GM20431 (cell line): ENCODE measurements around the gene DCST2.

Experiments used
- in situ Hi-C: fragments of 300-500 bp; cut with MseI, MboI; formaldehyde crosslinking; loops from one replicate; pipeline ENCODE4 v1.15.0; 2020; ENCODE audit warnings: low sequenced_read_pairs; ENCODE audit not compliant: unreplicated experiment

The DCST2 gene

GRCh38 chr1:155051342-155051776 lies 17.8 kb upstream of the DCST2 start:
- in situ Hi-C loops = no loop called here

GRCh38 chr1:155050560-155051341 lies 17.2 kb upstream of the DCST2 start, which contains the start of gene ADAM15:
Gene ADAM15 (plus strand): TSS chr1:155051316. CDS start chr1:155051387, 71 bp downstream.
- in situ Hi-C loops = no loop called here

- in situ Hi-C loops = no loop called here
Measured at GRCh38 chr1:155049651-155050559, 16.3 kb upstream of the DCST2 start.

GRCh38 chr1:155048449-155049334 lies 15.1 kb upstream of the DCST2 start:
- in situ Hi-C loops = no loop called here

GRCh38 chr1:155044812-155045657 lies 11.5 kb upstream of the DCST2 start:
- in situ Hi-C loops = no loop called here

- in situ Hi-C loops = no loop called here
Measured at GRCh38 chr1:155044365-155044764, 10.8 kb upstream of the DCST2 start.

GRCh38 chr1:155043793-155044192 lies 10.2 kb upstream of the DCST2 start:
- in situ Hi-C loops = no loop called here

- in situ Hi-C loops = no loop called here
Measured at GRCh38 chr1:155043301-155043702, 9.7 kb upstream of the DCST2 start.

GRCh38 chr1:155042789-155043188 lies 9.2 kb upstream of the DCST2 start:
- in situ Hi-C loops = no loop called here

GRCh38 chr1:155040358-155041093 lies 6.9 kb upstream of the DCST2 start:
- in situ Hi-C loops = no loop called here

- in situ Hi-C loops = no loop called here
Measured at GRCh38 chr1:155039308-155039669, 5.7 kb upstream of the DCST2 start.

- in situ Hi-C loops = no loop called here
Measured at GRCh38 chr1:155038602-155039307, 5.2 kb upstream of the DCST2 start.

- in situ Hi-C loops = no loop called here
Measured at GRCh38 chr1:155037851-155038441, 4.4 kb upstream of the DCST2 start.

- in situ Hi-C loops = no loop called here
Measured at GRCh38 chr1:155037043-155037442, 3.5 kb upstream of the DCST2 start.

GRCh38 chr1:155035936-155036335 lies 2.4 kb upstream of the DCST2 start:
- in situ Hi-C loops = no loop called here

GRCh38 chr1:155034318-155035208 lies 982 bp upstream of the DCST2 start:
- in situ Hi-C loops = no loop called here

- in situ Hi-C loops = no loop called here
Measured at GRCh38 chr1:155032886-155033285, 695 bp downstream of the DCST2 start.
